Left forelimb (tissue), 1 donor: ENCODE data around the gene GHRH.

Experiments
- DNase-seq: peaks from one replicate; pipeline ENCODE4 v3.0.0-alpha.2; 2018; ENCODE audit warnings: low spot score

Gene GHRH

DNA sequence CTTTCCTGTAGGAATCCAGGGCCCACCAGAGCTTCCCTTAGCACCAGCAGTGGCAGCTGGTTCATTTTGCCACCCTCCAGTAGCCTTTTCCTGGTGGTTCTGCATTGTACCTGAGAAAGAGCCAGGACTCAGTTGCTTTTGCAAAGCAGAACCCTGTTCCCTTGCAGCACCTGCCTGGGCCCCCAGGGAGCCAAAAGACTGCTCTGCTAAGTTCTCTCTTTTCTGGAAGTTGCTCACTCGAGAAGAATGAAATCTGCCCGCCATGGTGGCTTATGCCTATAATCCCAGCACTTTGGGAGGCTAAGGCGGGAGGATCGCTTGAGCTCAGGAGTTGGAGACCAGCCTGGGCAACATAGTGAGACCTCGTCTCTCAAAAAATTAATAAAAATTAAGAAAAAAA, 24.0 kb downstream of the GHRH start:
- no peak for DNase-seq

GRCh38 chr20:37236462-37236861, 25.2 kb downstream of the GHRH start:
- DNase-seq: no peak

GRCh38 chr20:37235065-37235464, 26.5 kb downstream of the GHRH start:
- DNase-seq: no peak

- no peak for DNase-seq
Measured at GRCh38 chr20:37234254-37234581, 27.4 kb downstream of the GHRH start.

DNA sequence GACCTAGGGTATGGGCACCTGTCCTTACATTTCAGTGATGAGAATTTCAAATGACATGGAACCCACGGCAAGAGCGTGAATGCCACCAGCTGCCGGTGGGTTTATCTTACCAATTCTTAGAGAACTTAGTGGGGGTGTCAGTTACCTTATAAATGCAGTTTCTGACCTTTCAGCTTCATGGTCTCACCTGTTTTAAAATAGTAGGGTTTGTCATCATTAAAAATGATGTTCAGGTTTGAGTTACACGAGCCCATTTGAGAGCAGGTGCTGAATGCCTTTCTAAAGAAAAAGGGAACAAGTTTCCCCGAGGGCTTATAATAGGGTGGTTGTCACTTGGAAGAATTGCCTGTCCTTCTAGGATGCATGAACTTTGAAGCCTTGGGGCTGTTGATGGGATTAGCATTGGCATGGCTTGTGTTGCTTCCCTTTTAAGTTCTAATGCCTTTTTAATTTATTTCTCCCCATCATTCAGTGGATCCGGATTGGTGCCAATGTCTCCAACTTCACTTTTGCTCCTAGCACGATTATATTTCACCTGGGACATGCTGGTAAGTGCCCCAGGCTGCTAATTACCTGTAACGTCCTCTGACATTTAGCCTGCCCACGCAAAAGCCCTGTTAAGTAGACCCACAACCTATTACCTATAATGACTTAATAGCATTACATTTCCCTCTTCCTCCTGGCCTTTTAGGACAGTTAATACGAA, 27.9 kb downstream of the GHRH start:
- no peak for DNase-seq

- no peak for DNase-seq
Measured at GRCh38 chr20:37231947-37232630, 29.5 kb downstream of the GHRH start.

DNA sequence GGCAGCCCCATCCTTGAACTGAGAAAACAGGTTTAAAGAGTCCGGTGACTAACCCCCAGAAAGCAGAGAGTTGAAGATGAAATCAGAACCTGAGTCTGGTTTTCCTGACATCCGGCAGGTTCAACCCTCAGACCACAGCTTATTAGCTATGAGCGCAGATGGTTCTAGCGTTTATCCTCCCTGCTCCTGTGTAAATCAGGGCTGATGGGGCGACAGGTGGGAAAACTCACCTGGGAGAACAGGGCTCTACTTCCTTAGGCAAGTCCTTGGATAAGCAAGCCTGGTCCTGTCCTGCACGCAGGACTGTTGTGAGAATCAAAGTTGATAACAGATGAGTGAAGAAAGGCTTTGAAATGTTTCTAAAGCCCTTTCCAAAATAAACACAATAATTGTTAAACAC, 31.4 kb downstream of the GHRH start:
- DNase-seq: no peak

DNA sequence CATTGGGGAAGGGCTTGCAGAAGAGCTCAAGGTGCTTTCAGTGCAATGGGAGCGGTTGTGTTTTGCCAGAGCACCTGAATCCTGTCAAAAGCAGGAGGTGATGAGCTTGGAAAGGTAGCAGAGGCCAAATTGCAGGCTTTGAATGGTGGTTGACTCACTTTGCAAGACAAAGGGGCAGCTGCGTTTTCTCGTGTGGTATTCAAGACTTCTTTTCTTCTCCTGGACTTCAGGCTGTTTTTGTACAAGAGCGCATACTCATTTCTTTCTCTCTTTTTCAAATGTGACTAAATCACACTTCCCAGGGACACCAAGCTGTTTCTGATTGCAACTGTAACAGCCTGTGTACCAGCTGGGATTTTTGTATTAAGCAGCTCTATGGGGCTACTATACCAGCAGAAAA, 32.3 kb downstream of the GHRH start:
- DNase-seq: no peak

DNA sequence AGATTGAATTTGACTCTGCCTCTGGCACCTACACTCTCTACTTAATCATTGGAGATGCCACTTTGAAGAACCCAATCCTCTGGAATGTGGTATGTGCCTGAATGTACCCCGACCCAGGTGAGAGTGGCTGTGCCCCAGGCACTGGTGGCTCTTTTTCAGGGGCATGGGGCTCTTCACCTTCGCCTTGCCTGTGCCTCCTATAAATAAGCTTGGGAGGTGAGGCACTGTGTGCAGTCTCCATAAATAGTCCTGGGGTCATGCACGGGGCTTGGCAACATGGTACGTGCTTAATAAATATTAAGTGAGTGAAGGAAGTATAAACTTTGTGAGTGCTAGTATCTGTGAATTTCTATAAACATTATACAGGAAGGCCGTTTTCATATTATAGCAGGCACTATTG, 33.0 kb downstream of the GHRH start:
- DNase-seq: no peak

DNA sequence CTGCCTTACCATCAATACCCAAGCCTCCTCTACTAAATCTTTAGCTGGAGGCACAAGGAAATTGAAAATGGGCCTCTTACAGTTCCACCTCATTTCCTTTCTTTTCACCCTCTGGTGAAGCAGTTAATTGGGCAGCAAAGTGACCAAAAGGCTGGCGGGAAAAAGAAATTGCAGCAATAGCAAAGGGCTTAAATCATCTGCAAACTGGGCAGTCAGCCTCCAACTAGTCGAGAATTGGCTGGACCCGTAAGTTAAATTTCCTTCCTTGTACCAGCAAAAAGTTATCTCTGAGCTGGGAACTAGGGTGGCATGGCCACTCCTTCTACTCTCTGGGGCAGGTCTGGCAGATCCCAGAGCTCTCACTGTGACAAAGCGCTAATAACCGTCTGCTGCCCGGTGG, 33.5 kb downstream of the GHRH start:
- no peak for DNase-seq

DNA sequence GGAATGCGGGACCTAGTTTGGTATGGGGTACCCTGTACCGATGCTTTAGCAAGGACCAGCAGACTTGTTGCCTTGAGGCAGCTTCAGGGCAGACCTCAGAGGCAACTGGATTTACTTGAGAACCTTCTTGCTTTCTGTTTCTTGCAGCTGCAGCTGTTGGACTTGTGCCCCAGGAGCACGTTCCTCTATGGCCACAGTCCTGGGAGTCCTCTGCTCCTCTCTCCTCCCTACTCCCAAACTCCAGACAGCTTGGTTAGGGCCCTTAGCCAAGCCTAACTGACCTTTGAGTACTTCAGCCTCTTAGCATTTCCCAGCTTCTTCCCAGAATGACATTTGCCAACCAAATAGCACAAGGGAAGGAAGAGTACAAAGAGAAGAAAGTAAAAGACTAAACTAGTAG, 34.7 kb downstream of the GHRH start:
- DNase-seq: no peak

DNA sequence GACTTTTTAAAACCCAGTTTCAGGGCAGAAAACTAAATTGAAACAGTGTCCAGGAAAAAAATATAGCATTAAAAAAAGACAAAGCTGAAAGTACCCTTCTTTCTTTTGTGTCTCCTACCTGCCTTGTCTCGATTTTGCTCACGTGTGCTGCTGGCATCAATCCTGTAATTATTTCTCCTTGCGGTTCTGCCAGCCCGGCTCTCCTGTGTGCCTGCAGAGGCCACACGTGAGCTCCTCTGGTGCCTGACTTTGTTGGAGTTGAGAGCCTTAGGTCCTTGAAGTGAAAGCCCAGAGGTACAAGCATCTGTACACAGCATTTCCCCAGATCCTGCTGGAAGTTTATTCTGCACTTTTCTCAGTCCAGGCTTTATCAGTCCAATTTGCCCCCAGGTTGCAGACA, 36.5 kb downstream of the GHRH start:
- DNase-seq: no peak

DNA sequence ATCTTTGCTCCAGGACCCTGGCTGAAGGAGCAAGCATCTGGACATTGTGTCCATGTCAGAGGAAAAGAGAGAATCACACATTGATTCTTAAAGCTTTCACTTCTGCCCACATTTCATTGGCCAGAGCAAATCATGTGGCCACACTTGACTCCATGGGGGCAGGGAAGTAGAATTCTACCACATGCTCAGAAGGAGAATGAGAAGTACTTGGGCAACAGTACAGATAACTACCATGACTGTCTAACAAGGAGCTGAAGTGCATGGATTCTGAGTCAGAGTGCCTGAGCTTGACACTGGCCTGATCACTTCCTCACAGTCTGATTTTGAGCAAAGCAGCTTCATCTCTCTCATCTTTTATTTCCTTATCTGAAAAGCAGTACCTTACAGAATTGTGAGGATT, 38.6 kb downstream of the GHRH start:
- DNase-seq: no peak

GRCh38 chr20:37222086-37222485, 39.5 kb downstream of the GHRH start:
- DNase-seq: no peak

DNA sequence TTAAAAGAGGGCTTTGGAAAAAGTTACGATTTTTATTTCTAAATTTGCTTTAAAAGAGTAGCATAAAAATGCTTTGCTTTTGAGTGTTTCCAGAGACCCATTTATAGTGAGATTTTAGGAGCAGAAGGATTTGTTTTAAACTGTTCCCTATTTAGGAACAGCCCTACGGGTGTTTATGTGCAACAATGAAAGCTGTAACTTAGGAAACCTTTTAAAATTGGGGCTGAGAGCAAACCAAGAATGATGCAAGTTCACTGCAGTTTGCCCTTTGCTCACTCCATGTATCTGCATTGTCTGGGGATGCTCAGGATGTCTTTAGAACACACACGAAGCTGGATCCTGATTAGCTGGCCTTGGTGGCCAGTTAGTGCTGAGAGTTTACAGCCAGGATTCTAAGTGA, 40.9 kb downstream of the GHRH start:
- no peak for DNase-seq

DNA sequence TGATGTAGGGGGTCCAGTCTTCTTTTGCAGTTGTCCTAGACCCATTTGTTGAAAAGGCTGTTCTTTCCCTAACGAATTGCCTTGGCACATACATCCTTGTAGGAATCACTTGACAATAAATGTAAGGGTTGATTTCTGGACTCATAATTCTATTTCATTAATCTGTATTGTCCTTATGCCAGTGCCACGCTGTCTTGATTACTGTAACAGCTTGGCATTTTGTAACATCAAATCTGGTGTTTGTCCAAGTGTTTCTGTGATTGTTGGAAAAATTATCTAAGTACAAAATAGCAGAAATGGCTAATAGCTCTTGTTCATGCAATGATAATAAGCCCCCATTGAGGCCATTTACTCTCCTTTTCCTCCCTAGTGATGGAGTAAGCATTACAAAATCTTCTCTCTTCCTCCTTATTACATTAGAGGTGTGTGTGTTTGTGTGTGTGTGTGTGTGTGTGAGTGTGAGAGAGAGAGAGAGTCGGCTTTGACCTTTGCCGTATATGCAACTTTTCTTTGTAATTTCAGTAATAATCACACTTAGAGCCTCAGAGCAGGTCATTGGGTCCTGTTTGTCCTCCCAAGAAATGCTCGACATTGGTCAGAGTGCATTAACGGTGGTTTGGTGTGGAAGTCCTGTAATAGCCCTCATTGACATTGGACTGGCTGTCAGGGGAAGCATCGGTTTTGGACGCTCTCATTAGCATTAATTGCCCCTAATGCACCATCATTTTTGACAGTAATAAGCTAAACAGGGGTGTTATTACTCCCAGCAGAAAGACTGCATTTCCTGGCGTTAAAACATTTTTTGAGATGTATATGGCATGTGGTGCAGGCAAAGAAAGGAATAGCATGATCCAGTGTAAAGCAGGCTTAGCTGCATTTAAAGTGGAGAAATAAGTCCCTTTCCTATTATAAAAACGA, 41.6 kb downstream of the GHRH start:
- DNase-seq: no peak

DNA sequence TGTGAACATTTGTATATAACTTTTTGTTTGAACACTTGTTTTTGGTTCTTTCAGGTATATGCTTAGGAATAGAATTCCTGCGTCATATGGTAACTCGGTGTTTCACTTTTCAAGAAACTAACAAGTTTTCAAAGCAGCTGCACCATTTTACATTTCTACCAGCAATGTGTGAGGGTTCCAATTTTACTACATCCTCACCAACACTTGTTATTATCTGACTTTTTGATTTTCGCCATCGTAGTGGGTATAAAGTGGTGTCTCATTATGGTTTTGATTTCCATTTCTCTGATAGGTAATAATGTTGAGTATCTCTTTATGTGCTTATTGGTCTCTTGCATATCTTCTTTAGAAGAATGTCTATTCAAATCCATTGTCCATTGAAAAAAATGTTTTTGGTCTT, 42.6 kb downstream of the GHRH start:
- DNase-seq: no peak

DNA sequence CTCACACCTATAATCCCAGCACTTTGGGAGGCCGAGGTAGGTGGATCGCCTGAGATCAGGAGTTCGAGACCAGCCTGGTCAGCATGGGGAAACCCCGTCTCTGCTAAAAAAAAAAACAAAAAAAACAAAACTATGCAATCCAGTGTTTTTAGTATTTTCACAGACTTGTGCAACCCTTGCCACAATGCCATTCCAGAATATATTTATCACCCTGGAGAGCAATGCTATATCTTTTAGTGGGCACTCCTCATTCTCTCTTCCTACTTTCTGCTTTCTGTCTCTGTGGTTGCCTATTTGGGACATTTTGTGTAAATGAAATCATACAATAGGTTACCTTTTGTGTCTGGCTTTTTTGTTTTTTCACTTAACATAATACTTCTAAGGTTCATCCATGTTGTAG, 43.2 kb downstream of the GHRH start:
- DNase-seq: no peak

GRCh38 chr20:37209661-37210314, 51.8 kb downstream of the GHRH start:
- DNase-seq: no peak

- no peak for DNase-seq
Measured at GRCh38 chr20:37209193-37209592, 52.4 kb downstream of the GHRH start.

DNA sequence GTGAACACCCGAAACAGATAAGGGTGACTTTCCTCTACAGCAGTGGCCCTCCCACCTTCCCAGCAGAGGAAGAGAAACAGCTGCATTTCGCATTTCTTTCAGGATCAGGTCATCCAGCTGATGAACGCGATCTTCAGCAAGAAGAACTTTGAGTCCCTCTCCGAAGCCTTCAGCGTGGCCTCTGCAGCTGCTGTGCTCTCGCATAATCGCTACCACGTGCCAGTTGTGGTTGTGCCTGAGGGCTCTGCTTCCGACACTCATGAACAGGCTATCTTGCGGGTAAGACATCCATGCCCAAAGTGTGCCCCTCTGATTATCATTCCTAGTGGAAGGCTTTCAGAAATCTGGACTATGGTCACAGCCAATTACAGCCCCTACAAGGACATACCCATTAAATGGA, 54.4 kb downstream of the GHRH start:
- no peak for DNase-seq

DNA sequence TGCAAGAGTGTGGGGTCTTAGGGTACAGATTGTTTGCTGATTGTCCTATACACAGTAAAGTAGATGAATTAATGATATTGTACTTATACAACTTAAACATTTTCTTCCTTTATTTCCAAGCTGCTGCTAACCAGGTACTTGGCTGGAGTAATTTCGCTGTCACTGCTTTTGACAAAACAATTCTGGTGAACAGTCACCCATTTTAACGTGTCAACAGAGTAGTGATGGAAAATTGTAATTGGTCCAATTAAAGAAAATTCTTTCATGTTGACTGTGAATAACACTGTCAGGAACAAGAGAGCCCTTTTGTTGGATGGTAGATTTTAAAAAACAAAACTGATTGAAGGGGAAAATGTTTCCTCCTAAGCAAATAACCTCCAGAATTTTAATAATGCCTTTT, 55.8 kb downstream of the GHRH start:
- DNase-seq: no peak

DNA sequence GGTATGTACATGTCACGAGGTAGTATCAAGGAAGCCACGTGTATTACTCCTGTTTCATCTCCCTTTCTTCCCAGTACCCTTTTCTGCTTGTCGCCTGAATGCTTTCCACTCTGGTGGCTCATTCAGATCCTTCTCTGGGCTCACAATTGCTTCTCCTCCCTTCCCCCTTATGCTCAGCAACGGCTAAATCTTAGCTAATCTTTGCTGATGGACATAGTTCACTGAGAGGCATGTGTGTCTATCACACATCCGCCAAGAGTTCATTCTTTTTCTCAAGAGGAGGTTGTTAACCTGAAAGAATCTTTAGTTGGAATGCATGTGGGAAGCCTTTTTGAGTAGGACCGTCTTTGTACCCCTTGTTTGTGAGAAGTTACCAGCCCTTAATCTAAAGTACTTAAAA, 56.5 kb downstream of the GHRH start:
- no peak for DNase-seq
